SIG-M5 treated with dmso at 0.1 percent for 504 hours (cell line): ENCODE data around the gene CXCR1.
A peak's percentile ranks its signal among the peaks of the same experiment; 100 is the strongest.
"Not testable (repeated sequence)": the region's sequence is repeated elsewhere in the genome, so short reads cannot be mapped to it uniquely, and the experiment has no call there.

Experiments used
- DNase-seq: peaks from one replicate; lab custom pipeline; 2025; ENCODE audit not compliant: unreplicated experiment; lab: John Stamatoyannopoulos, UW

The CXCR1 gene

DNA sequence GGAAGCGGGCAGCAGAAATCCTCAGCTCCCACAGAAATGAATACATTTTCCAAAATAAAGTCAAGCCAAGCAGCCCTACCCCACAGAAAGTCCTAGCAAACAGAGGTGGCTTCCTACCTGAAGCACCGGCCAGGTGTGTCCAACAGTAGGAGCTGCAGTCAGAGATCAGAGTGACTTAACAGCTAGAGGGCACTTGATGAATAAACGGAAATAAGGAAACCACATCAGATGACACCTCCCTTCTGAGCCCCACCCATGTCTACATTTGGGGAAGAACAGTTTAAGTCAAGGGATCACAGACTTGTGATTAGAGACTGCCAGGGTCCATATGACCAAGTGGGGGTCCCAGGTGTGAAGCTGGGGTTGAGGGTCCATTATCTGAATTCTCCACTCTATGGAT is at the start of gene CXCR1:
TSS of gene CXCR1 (minus strand) at position 172 of the 400 bp plus-strand sequence. CDS start 1,751 bp downstream, outside the sequence.
- DNase-seq, result peak; percentile 73

DNA sequence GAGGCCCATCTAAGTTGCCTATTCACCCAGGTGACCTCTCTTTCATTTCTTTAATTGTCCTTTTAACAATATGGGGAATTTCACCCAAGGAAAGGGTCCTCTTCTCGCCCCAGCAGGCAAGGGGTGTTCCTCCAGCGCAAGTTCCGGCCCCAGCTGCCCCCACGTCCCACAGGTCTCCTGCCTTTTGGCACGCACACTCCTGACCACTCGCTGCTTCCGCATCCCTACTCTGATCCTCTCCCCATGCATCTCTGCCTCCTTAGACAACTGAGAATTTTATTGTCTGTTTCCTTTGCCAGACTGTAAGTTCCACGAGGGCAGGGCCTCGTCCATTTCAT is 49.5 kb upstream of the CXCR1 start:
- peak; percentile 34 for DNase-seq

DNA sequence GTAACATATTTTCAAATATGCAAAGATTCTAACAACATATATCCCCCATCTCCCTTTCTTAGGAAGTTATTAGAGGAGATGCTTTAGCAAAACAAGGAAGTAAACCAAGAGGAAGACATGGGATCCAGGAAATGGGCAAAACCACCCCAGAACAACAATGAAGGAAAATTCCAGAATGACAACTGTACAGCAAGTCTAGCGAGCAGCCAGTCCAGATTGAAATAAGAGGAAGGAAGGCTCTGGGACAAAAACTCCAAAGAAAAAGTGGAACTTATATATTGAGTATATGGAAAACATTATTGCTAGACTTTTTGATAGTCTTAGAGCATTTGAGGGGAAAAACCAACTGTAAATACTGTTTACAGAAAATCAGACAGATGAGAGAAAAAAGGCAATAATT is 47.4 kb upstream of the CXCR1 start:
- DNase-seq, result no peak

DNA sequence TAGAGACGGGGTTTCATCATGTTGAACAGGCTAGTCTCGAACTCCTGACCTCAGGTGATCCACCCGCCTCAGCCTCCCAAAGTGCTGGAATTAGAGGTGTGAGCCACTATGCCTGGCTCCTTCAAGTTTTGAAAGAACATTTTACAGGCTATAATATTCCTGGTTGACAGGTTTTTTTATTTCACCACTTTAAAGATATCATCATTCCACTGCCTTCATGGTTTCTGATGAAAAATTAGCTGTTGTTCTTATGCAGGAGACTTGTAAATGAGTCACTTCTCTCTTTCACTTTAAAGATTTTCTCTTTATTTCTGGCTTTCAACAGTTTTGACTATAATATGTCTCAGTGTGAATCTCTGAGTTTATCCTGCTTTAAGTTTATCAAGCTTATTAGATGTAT is 42.3 kb upstream of the CXCR1 start:
- DNase-seq, result no peak

DNA sequence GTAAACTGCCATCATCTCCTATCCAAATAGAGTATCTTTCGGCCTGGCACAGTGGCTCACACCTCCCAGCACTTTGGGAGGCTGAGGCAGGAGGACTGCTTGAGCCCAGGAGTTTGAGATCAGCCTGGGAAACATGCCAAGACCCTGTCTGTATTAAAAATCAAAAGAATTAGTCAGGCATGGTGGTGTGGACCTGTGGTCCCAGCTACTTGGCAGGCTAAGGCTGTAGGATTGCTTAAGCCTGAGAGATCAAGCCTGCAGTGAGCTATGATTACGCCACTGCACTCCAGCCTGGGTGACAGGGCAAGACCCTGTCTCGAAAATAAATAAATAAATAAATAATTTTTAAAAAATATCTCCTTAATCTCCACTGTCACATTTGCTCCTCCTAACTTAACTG is 35.5 kb upstream of the CXCR1 start:
- no peak for DNase-seq

DNA sequence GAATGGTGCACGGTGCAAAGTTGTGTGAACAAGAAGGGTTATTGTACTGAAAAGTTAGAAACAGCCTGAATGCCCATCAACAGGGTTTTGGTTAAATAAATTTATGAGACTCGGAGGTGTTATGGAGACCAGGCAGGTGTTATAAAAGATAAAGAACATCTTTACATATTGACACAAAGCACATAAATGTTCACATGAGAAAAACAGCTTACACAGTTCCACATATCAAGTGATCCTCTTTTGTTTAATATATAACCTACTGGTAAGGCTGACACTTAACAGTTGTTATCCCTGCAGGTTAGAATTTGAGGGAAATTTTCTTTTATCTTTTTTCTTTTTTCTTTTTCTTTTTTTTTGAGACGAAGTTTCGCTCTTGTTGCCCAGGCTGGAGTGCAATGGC is 30.2 kb upstream of the CXCR1 start:
- no peak for DNase-seq

DNA sequence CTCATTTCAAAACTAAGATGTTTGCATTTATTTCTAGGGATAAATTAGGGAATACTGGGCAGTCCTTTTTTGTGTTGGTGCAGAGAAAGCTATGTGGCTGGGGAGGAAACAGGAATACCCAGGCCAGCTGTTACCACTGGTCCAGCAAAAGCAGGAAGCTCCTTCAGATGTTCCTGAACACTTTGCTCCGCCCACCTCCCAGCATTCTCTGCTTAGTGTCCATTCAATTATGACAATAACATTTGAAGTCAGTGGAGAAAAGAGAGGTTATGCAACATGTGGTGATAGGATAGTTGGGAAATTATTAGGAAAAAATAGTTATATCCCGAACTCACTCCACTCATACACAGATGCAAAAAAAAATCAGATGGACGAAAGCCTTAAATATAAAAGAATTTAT is 28.1 kb upstream of the CXCR1 start:
- no peak for DNase-seq

DNA sequence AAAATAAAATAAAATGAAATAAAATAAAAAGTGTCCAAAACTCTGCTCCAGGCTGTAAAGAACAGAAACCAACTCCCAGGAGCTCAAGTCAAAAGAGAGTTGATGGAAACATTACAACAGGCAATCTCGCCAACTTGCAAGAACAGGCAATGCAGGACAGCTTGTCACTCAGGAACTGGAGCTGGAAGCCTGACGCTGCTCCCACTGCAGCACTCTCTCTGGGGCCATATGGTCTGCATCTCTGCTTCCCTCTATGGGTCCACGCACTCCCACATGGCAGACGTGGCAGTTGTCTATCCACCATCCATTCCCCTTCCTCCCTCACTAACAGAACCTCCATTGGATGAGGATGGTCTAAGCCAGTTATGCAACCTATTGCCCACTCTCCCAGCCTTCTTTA is 26.9 kb upstream of the CXCR1 start:
- no peak for DNase-seq

DNA sequence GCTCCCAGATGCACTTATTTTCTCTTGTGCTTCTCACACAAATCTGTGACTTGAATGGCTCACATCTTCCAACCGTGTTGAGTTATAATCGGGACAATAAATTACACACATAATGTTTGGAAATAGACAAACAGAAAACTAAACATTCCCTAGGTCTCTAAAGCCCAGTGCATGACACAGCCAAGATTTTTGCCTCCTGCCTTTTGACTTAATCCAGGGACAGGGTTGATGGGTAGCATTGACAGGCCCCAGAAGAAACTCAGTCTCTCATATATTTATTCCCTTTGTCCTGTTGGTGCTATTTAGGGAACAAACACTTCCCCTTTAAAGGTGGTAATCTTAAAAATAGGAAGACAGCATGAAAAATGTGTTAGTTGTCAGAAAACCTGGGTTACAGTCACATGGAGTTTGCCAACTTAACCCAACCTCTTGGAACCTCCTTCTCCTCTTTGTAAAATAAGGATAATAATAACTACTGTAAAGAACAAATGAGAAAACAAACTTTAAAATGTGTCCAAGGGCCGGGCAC is 26.2 kb upstream of the CXCR1 start:
- DNase-seq, result peak; percentile 20

DNA sequence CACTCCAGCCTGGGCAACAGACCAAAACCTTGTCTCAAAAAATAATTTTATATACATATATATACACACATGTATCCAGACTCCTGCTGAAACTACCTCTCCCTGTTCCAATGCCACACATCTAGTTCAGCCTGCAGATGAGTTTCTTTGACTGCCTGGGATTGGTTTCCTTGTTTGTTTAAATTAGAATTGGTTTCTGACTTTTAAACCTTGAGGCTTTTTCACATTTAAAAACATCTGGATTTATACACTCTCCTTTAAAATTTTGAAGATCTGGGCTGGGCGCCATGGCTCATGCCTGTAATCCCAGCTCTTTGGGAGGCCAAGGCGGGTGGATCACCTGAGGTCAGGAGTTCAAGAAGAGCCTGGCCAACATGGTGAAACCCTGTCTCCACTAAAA is 21.8 kb upstream of the CXCR1 start:
- no peak for DNase-seq

DNA sequence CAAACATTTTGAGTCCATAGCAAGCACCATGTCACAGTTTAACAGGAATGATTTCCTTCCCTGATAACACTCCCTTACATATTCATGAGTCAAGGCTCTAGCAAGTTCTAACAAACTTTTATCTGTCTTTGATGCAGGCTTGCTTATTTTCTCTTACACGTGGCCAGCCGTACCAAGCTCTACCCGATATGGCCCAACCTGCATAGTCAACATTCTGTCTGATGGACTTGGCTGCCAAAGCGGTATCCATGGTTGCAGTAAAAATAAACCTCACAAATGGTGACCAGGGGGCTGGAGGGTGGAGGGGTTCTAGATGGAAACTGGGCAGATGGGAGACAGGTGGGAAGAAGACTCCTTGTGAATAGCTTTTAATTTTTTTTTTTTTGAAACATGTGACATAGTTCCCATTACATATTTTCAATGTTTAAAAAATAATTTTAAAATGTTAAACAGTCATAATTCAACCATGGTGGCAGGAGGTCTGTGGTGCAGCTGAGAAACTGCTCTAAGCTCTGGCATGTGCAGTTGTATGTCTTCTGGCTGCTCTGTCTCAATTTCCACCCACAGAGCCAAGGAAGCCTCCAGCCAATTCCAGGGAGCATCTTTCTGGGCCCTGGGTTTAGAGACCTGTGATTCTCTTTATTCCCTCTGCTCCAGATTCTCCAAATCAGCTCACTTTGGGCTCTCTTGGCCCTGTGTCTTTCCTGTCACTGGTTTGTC is 20.7 kb upstream of the CXCR1 start:
- DNase-seq, result no peak

DNA sequence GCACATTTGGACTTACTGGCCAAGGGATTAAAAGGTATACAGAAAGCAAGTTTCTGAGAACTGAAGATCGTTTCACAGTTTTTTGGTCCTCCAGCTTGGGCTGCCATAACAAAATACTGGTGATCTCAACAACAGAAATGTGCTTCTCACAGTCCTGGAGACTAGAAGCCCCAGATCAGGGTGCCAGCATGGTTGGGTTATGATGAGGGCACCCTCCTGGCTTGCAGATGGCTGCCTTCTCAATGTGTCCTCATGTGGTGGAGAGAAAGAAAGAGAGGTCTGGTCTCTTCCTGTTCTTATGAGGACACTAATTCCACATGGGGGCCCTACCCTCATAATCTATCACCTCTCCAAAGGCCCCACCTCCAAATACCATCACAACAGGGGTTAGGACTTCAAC is 20.1 kb upstream of the CXCR1 start:
- no peak for DNase-seq

DNA sequence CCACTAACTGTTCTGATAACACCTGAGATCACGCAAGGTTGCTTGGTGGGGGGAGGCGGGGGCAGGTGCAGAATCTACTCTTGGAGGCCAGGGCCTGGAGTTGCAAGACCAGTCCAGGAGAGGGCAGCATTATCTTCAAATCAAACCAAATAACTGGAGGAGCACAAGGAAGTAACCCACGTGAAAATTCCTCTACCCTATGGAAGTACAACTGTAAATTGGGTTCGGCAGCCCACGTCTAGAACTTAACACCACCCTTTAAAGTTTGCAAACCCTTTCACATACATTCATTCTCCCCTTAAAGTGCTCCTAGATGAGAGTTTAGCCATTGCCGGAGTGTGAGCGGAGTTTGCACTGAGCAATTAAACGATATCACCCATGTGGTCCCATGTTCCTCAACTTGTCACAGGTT is 19.6 kb upstream of the CXCR1 start:
- peak; percentile 88 for DNase-seq

DNA sequence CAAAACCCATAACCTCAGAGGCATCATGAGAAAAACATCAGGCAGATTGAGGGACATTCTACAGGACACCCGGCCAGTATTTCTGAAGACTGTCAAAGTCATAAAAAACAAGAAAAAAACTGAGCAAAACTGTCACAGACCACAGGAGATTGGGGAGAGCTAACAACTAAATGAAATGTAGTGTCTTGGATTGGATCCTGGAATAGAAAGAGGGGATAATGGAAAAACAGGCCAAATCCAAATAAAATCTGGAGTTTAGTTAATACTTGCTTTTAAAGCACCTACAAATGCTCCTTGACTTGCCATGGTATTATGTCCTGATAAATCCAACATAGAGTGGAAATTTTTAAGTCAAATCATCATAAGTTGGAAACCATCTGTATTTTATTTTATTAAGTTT is 17.6 kb upstream of the CXCR1 start:
- no peak for DNase-seq

DNA sequence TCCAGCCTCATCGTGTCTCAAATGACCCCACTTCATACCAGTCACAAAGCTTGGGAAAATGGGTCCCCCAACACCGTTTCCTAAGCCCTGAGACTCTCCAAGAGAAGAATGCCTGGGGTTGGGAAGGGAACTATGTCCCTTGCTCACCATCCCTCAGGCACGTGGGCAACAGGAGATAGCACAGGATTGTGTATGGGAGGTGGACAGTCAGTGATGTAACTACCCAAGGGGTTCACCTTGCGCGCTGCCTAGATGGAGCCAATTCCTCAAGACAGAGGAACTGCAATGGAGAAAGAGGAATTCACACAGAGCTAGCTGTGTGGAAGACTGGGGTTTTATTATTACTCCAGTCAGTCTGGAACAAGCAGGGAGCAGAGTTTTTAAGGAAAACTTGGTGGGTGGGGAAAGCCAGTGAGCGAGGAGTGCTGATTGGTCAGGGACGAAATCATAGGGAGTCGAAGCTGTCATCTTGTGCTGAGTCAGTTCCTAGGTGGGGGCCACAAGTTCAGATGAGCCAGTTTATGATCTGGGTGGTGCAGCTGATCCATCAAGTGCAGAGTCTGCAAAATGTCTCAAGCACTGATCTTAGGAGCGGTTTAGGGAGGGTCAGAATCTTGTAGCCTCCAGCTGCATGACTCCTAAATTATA is 13.8 kb upstream of the CXCR1 start:
- DNase-seq, result no peak

DNA sequence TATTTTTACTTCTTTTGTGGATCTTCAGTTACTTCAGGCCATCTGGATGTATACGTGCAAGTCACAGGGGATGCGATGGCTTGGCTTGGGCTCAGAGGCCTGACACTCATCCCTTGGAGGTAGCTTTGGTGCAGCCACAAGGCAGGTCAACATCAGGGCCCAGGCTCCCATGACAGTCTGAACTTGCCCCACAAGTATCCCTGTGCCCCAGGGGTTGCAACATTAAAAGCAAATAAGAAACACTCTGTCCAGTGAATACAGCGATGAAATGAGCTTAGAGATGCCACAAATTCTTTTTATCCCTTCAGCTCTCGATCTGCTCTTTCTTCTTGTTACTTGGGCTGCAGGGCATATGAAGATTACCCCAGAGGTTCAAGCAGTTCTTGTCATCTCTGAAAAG is 13.0 kb upstream of the CXCR1 start:
- no peak for DNase-seq

DNA sequence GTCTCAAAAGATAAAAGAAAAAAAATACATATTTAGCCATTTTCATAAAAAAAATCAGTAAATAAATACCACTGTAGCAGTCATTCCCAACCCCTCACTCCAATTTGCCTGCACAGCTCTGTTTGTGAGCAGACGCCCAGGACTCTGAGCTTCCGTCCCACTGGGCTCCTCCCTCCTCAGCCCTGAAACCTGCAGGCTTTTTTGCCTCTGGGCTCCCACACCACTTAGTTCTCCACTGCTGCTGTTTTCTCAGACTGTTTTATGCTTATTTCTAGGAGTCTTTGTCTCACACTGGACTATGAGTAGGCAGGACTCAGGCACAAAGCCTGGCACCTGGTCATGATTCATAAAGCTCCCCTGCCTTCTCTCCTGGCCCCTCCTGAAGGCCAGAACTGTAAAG is 6.1 kb upstream of the CXCR1 start:
- no peak for DNase-seq

DNA sequence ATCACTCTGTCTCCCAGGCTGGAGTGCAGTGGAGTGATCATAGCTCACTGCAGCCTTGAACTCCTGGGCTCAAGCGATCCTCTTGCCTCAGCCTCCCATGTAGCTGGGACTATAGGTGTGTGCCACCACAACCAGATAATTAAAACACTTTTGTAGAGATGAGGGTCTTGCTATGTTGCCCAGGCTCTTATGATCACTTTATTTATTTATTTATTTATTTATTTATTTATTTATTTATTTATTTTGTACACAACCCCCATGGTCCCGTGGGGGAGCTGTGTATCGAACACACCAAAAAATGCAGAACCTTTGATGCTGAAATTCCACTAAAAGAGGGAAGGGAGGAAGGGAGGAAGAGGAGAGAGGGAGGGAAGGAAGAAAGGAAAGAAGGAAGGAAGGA is 5.0 kb upstream of the CXCR1 start:
- DNase-seq, result not testable (repeated sequence)

DNA sequence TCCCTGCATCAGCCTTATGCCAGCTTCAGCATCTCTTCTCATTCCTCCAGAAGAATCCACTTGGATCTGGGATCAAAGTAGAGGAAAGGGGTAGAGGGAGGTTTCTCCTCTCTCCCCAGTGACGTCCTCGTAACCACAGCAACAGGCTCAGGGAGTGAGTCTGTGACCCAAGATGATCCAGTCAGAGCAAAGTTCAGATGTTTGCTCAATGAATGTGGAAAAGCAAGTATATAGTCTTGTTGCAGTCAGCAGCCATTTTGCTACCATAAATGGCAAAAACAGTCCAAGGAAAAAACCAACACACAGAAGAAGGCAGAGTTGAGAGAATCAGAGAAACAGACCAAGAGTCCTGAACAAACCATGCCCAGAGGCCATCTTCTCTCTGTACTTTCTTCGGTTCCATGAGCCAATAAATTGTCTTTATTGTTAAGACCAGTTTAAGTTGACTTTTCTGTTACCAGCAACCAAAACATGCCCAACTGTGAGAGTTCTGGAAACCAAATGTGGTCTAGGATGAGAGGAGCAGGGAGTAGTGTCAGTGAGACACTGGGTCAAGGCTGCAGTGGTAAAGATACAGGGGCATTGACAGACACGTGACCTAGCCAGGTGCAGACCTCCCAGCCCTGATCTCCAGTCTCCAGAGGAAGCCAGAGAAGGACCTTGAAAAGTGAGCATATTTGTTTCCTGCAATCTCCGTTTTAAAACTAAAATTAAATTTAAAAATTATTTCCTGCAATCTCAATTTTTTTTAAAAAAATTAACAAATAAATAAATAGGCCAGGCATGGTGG is 3.2 kb upstream of the CXCR1 start:
- no peak for DNase-seq

DNA sequence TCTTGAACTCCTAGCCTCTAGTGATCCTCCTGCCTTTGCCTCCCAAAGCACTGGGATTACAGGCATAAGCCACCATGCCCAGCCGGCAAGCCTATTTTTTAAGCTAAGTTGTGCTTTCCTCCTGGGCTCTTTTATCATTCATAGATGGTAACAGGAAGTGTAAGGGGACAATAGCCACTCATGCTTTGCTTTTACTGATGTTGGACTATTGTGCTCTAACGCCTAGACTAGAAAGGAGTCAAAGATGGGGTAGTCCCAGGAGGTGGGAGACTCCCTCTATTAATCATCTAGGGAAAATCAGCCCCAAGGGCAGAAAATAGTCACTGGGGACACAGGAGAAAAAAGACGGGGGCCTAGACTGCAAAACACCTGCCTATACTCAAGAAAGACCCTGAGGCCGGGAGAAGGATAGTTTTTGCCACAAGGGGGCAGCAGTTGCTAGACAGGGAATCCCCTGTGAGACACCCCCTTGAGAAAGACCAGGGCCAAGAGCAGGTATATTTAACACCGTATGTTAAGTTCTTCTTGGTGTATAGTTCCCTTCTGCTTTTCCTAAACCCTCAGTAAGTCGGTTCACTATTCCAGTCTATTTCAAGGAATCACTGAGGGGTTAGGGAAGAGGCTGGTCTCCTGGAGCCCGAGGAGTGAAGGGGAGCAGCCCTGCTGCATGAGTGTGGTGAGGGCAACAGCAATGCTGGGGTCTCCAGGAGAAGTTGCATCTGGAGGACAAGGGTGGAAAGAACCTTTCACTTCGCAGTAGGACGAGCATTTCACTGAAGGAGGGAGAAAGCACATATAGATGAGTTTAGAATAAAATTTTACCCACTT is 2.1 kb upstream of the CXCR1 start:
- peak; percentile 51 for DNase-seq

DNA sequence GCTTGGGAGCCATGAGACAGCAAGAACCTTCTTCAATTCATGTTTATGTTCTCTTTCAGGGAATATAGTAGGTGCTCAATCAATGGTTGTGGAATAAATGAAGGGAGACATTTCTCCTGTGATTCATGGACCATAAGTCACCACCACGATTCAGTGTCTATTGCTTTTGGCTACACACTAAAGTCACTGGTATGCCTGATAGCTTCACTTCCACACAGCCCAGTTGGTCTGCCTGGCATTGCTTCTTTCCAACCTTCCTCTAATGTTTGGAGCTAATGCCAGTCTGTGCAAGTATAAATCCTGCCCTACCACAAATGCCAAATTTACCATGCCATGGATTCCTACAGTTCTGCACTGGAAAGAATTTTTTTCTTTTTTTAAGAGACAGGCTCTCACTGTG is 1.3 kb upstream of the CXCR1 start:
- DNase-seq, result no peak
